ENCODE data around the gene IGSF9. TPM values are rescaled to one million over a fixed set of nuclear protein-coding genes. Genes with fewer than 3 reads are reported as not detected.
A peak's percentile ranks its signal among the peaks of the same experiment; 100 is the strongest.

The IGSF9 gene
- total RNA-seq, 1 donor from 2014 or later: 68.2 TPM

- Mint-ChIP-seq H3K4me1 (ENCODE audit: low read depth) (peaks cover 52% of the 10 kb centered on the region), H3K27ac (no peak overlapping the region), H3K36me3 (ENCODE audit: insufficient read depth) (peaks cover 25% of the 10 kb centered on the region), H3K27me3 (no peaks in the 10 kb centered on the region), H3K4me3 (ENCODE audit: low read depth) (peak overlapping the region; percentile 16), H3K9me3 (ENCODE audit: low read depth) (no peaks in the 10 kb centered on the region)
- DNase-seq (ENCODE audit: low spot score, unreplicated experiment): no peak
- no peak for TF ChIP-seq CTCF (IDR thresholded peaks at IDR 0.05; ENCODE audit: unreplicated experiment)
Observed at GRCh38 chr1:159921251-159921650, 24.2 kb downstream of the IGSF9 start.

- Mint-ChIP-seq H3K27ac (no peak overlapping the region), H3K27me3 (no peaks in the 10 kb centered on the region), H3K36me3 (ENCODE audit: insufficient read depth) (peaks cover 26% of the 10 kb centered on the region), H3K4me3 (ENCODE audit: low read depth) (no peak overlapping the region), H3K4me1 (ENCODE audit: low read depth) (peaks cover 53% of the 10 kb centered on the region), H3K9me3 (ENCODE audit: low read depth) (no peaks in the 10 kb centered on the region)
- no peak for TF ChIP-seq CTCF (IDR thresholded peaks at IDR 0.05; ENCODE audit: unreplicated experiment)
- no peak for DNase-seq (ENCODE audit: low spot score, unreplicated experiment)
Observed at GRCh38 chr1:159920651-159921050, 24.8 kb downstream of the IGSF9 start.

GRCh38 chr1:159920202-159920601 is 25.2 kb downstream of the IGSF9 start:
- TF ChIP-seq CTCF (IDR thresholded peaks at IDR 0.05; ENCODE audit: unreplicated experiment): no peak
- H3K27me3 Mint-ChIP-seq: no peaks in the 10 kb centered on the region
- peaks cover 26% of the 10 kb centered on the region for H3K36me3 Mint-ChIP-seq (ENCODE audit: insufficient read depth)
- no peaks in the 10 kb centered on the region for H3K9me3 Mint-ChIP-seq (ENCODE audit: low read depth)
- no peak for DNase-seq (ENCODE audit: low spot score, unreplicated experiment)
- H3K4me1 Mint-ChIP-seq (ENCODE audit: low read depth): peaks cover 55% of the 10 kb centered on the region
- no peak overlapping the region for H3K4me3 Mint-ChIP-seq (ENCODE audit: low read depth)
- no peak overlapping the region for H3K27ac Mint-ChIP-seq

GRCh38 chr1:159919236-159919865 is 26.1 kb downstream of the IGSF9 start:
- no peak for TF ChIP-seq CTCF (IDR thresholded peaks at IDR 0.05; ENCODE audit: unreplicated experiment)
- Mint-ChIP-seq H3K27ac (no peak overlapping the region), H3K4me3 (ENCODE audit: low read depth) (no peak overlapping the region), H3K9me3 (ENCODE audit: low read depth) (no peaks in the 10 kb centered on the region), H3K36me3 (ENCODE audit: insufficient read depth) (peaks cover 26% of the 10 kb centered on the region), H3K27me3 (no peaks in the 10 kb centered on the region), H3K4me1 (ENCODE audit: low read depth) (peaks cover 61% of the 10 kb centered on the region)
- DNase-seq (ENCODE audit: low spot score, unreplicated experiment): no peak

GRCh38 chr1:159918352-159919200 is 26.8 kb downstream of the IGSF9 start:
- no peak for DNase-seq (ENCODE audit: low spot score, unreplicated experiment)
- Mint-ChIP-seq H3K9me3 (ENCODE audit: low read depth) (no peaks in the 10 kb centered on the region), H3K27me3 (no peaks in the 10 kb centered on the region), H3K4me1 (ENCODE audit: low read depth) (peaks cover 63% of the 10 kb centered on the region), H3K36me3 (ENCODE audit: insufficient read depth) (peaks cover 26% of the 10 kb centered on the region), H3K4me3 (ENCODE audit: low read depth) (no peak overlapping the region), H3K27ac (no peak overlapping the region)
- TF ChIP-seq CTCF (IDR thresholded peaks at IDR 0.05; ENCODE audit: unreplicated experiment): no peak
